ENCODE results near the gene ID4.

Gene ID4

GRCh38 chr6:19811397-19812079, 25.6 kb upstream of the ID4 start:
- no peak for TF ChIP-seq GATA3 (IDR thresholded peaks at IDR 0.05; ENCODE audit: low read depth, low read length)
- TF ChIP-seq GATA2 (IDR thresholded peaks at IDR 0.05; ENCODE audit: low read depth, low read length), result no peak

GRCh38 chr6:19812512-19813119, 24.6 kb upstream of the ID4 start:
- no peak for TF ChIP-seq GATA2 (IDR thresholded peaks at IDR 0.05; ENCODE audit: low read depth, low read length)
- no peak for TF ChIP-seq GATA3 (IDR thresholded peaks at IDR 0.05; ENCODE audit: low read depth, low read length)

- TF ChIP-seq GATA3 (IDR thresholded peaks at IDR 0.05; ENCODE audit: low read depth, low read length) (no peak), GATA2 (IDR thresholded peaks at IDR 0.05; ENCODE audit: low read depth, low read length) (no peak)
Measured at GRCh38 chr6:19818805-19819204, 18.4 kb upstream of the ID4 start.

GRCh38 chr6:19824058-19824807, 12.9 kb upstream of the ID4 start:
- no peak for TF ChIP-seq GATA2 (IDR thresholded peaks at IDR 0.05; ENCODE audit: low read depth, low read length)
- TF ChIP-seq GATA3 (IDR thresholded peaks at IDR 0.05; ENCODE audit: low read depth, low read length), result no peak

GRCh38 chr6:19827247-19827646, 9.9 kb upstream of the ID4 start:
- TF ChIP-seq GATA2 (IDR thresholded peaks at IDR 0.05; ENCODE audit: low read depth, low read length) (no peak), GATA3 (IDR thresholded peaks at IDR 0.05; ENCODE audit: low read depth, low read length) (no peak)

- no peak for TF ChIP-seq GATA3 (IDR thresholded peaks at IDR 0.05; ENCODE audit: low read depth, low read length)
- TF ChIP-seq GATA2 (IDR thresholded peaks at IDR 0.05; ENCODE audit: low read depth, low read length), result no peak
Measured at GRCh38 chr6:19827903-19828302, 9.3 kb upstream of the ID4 start.

GRCh38 chr6:19830171-19830570, 7.0 kb upstream of the ID4 start:
- TF ChIP-seq GATA3 (IDR thresholded peaks at IDR 0.05; ENCODE audit: low read depth, low read length), result no peak
- no peak for TF ChIP-seq GATA2 (IDR thresholded peaks at IDR 0.05; ENCODE audit: low read depth, low read length)

GRCh38 chr6:19831358-19831757, 5.8 kb upstream of the ID4 start:
- no peak for TF ChIP-seq GATA2 (IDR thresholded peaks at IDR 0.05; ENCODE audit: low read depth, low read length)
- no peak for TF ChIP-seq GATA3 (IDR thresholded peaks at IDR 0.05; ENCODE audit: low read depth, low read length)

GRCh38 chr6:19833947-19834346, 3.2 kb upstream of the ID4 start:
- TF ChIP-seq GATA3 (IDR thresholded peaks at IDR 0.05; ENCODE audit: low read depth, low read length), result no peak
- TF ChIP-seq GATA2 (IDR thresholded peaks at IDR 0.05; ENCODE audit: low read depth, low read length), result no peak

GRCh38 chr6:19834858-19835257, 2.3 kb upstream of the ID4 start:
- TF ChIP-seq GATA2 (IDR thresholded peaks at IDR 0.05; ENCODE audit: low read depth, low read length) (no peak), GATA3 (IDR thresholded peaks at IDR 0.05; ENCODE audit: low read depth, low read length) (no peak)

GRCh38 chr6:19835605-19836004, 1.6 kb upstream of the ID4 start:
- TF ChIP-seq GATA2 (IDR thresholded peaks at IDR 0.05; ENCODE audit: low read depth, low read length) (no peak), GATA3 (IDR thresholded peaks at IDR 0.05; ENCODE audit: low read depth, low read length) (no peak)

GRCh38 chr6:19837511-19838441, 606 bp downstream of the ID4 start:
- TF ChIP-seq GATA2 (IDR thresholded peaks at IDR 0.05; ENCODE audit: low read depth, low read length), result no peak
- TF ChIP-seq GATA3 (IDR thresholded peaks at IDR 0.05; ENCODE audit: low read depth, low read length), result no peak

GRCh38 chr6:19838442-19839236, 1.5 kb downstream of the ID4 start:
- no peak for TF ChIP-seq GATA2 (IDR thresholded peaks at IDR 0.05; ENCODE audit: low read depth, low read length)
- no peak for TF ChIP-seq GATA3 (IDR thresholded peaks at IDR 0.05; ENCODE audit: low read depth, low read length)

Measured in SH-SY5Y (cell line).